NCI-H446 (cell line): ENCODE results near the gene REM1.
"Not testable (repeated sequence)": the region's sequence is repeated elsewhere in the genome, so short reads cannot be mapped to it uniquely, and the experiment has no call there.

Experiments used
- DNase-seq, 2 experiments: peaks; one replicate each; lab custom pipeline; 2025; lab: John Stamatoyannopoulos, UW

REM1 gene

GRCh38 chr20:31474758-31475427, at the start of gene REM1, which contains the start of gene DEFB124:
Gene REM1, plus strand, starts transcription at chr20:31475288. Its CDS starts 1,158 bp downstream, at chr20:31476446.
Gene DEFB124, minus strand, starts transcription at chr20:31475127. Its CDS starts 2,114 bp downstream, at chr20:31473013.
- no peak for DNase-seq

- DNase-seq, result no peak
Observed at GRCh38 chr20:31425797-31426196, 49.3 kb upstream of the REM1 start.

GRCh38 chr20:31426891-31427551, 48.1 kb upstream of the REM1 start:
- not testable (repeated sequence) for DNase-seq

GRCh38 chr20:31427576-31427975, 47.5 kb upstream of the REM1 start:
- not testable (repeated sequence) for DNase-seq

- DNase-seq, result no peak
Observed at GRCh38 chr20:31430568-31431115, 44.4 kb upstream of the REM1 start.

- DNase-seq, result no peak
Observed at GRCh38 chr20:31440012-31440659, 35.0 kb upstream of the REM1 start, which contains the start of gene DEFB123. Gene DEFB123, plus strand, starts transcription at chr20:31440632. Its CDS starts 67 bp downstream, at chr20:31440699.

DNA sequence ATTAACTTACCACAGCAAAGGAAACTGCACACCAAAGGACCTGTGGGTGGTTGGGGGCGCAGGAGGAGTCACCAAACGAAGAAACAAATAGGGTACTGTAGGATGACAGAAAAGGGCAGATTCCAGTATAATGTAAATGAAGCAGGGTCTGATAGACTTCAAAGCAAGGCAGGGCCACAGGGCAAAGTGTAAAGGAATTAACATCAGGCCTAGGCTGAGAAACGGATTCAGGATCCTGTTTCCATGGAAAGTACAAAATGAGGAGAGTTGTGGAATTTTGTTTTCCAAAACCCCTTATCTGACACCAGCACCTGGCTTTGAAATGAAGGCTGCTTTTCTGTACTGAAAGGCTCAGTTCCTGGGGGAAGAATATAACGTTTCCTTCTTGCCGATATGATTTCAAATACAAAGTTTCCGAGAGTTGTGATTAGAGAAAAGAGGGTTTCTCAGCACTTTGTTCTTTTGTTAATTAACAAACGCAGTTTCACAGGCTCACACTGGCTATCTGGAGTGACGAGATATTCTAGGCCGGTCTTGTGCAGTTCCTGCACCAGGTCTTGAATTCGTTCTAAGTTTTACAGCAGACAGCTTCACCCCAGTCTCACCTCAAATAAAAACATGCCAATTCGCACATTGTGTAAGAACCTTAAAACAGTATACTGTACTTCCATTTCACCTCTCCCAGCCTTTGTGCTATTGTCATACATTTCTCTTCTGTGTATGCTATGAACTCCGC, 28.8 kb upstream of the REM1 start:
- DNase-seq, result no peak

GRCh38 chr20:31449511-31450414, 25.3 kb upstream of the REM1 start:
- no peak for DNase-seq

DNA sequence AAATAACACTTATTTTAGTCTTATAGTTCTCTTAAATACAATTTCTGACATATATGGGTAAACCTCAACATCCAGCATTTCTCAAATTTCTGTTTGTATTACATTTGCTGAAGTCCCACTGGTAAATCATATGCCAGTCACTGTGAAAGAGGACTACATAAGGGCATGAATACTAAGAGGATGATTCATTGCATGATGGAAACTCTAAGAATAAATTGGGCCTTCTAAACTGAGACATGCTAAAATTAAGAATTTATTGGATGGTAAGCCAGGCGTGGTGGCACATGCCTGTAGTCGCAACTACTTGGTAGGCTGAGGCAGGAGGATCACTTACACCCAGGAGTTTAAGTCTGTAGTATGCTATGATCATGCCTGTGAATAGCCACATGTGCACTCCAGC, 22.5 kb upstream of the REM1 start:
- DNase-seq, result no peak

GRCh38 chr20:31454361-31454760, 20.7 kb upstream of the REM1 start:
- no peak for DNase-seq

- DNase-seq, result not testable (repeated sequence)
Observed at GRCh38 chr20:31470946-31471345, 4.1 kb upstream of the REM1 start.

GRCh38 chr20:31472395-31473330, 2.4 kb upstream of the REM1 start:
- no peak for DNase-seq

DNA sequence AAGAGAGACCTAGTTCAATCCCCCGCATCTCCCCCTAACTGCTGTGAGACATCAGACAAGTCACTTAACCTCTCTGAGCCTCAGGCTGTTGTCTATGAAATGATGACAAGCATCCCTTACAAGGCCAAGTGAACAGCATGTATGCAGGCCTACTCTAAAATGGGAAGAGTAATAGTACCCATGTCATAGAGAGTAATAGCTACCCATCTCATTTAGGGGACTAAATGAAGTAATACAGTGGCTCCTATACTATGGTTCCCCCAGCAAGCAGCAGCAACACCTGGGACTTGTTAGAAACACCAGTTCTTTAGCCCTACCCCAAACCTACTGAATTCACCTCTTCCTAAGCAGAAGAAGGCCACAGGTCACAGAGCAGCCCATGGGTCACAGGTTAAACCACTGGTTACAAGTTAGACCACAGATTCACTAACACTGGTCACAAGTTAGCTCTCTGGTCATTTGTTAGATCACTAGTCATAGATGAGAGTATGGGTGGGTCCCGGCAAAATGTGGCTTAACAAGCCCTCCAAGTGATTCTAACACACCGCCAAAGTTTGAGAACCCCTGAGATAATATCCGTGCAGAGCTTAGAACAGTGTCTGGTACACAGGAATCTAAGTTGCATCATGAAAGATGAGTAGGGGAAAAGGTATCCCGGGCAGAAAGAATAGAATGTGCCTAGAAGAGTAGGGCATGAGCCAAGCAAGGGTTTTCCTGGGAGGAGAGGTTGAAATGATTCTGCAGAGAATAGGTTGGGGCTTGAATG, 1.6 kb upstream of the REM1 start:
- no peak for DNase-seq

DNA sequence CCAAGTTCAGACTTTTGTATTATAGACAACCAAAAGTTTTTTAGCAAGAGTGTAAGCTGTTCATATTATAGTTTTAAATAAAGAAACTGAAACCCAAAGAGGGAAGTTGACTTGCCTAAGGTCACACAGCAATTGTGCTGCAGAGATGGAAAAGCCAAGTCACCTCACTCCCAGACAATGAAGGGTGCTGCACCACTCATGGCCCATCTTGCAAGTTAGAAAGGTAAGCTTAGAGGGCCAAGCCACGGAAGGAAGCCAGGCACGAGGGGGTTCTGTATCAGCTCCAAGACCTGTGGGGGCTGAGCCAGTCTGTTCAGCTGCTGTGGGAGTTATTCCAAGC, 1.0 kb upstream of the REM1 start:
- no peak for DNase-seq

GRCh38 chr20:31475472-31476293, 595 bp downstream of the REM1 start:
- DNase-seq, result no peak

GRCh38 chr20:31476294-31476585, 1.2 kb downstream of the REM1 start:
- peak in 1 of 2 experiments; percentile 5 for DNase-seq

- DNase-seq, result peak in 1 of 2 experiments; percentile 61
Observed at GRCh38 chr20:31476643-31477215, 1.6 kb downstream of the REM1 start.

GRCh38 chr20:31484001-31484400, 8.9 kb downstream of the REM1 start:
- DNase-seq, result no peak
